Right hindlimb (tissue), 1 donor: ENCODE measurements around the gene ABTB1.
"Not testable (repeated sequence)": the region's sequence is repeated elsewhere in the genome, so short reads cannot be mapped to it uniquely, and the experiment has no call there.

Experiments used
- DNase-seq: peaks from one replicate; pipeline ENCODE4 v3.0.0-alpha.2; 2018

The ABTB1 gene

GRCh38 chr3:127688416-127689265, 15.9 kb downstream of the ABTB1 start:
- peak; percentile 75 for DNase-seq

- DNase-seq = peak; percentile 11
These were observed 16.6 kb downstream of the ABTB1 start for GRCh38 chr3:127689266-127689860.

GRCh38 chr3:127690106-127690505, 17.4 kb downstream of the ABTB1 start:
- DNase-seq = no peak

- DNase-seq = no peak
These were observed 18.2 kb downstream of the ABTB1 start for GRCh38 chr3:127690823-127691452.

GRCh38 chr3:127691489-127691888, 18.7 kb downstream of the ABTB1 start:
- DNase-seq = no peak

GRCh38 chr3:127691974-127692373, 19.2 kb downstream of the ABTB1 start:
- no peak for DNase-seq

GRCh38 chr3:127692501-127693335, 20.0 kb downstream of the ABTB1 start:
- no peak for DNase-seq

GRCh38 chr3:127693336-127693843, 20.6 kb downstream of the ABTB1 start:
- no peak for DNase-seq

- no peak for DNase-seq
These were observed 21.9 kb downstream of the ABTB1 start for GRCh38 chr3:127694467-127695215.

GRCh38 chr3:127697551-127698240, 24.9 kb downstream of the ABTB1 start:
- peak; percentile 91 for DNase-seq

GRCh38 chr3:127698286-127698685, 25.5 kb downstream of the ABTB1 start:
- no peak for DNase-seq

- DNase-seq = no peak
These were observed 26.1 kb downstream of the ABTB1 start for GRCh38 chr3:127698691-127699415.

- DNase-seq = no peak
These were observed 26.9 kb downstream of the ABTB1 start for GRCh38 chr3:127699416-127700300.

- DNase-seq = no peak
These were observed 27.7 kb downstream of the ABTB1 start for GRCh38 chr3:127700406-127700805.

GRCh38 chr3:127701280-127701911, 28.6 kb downstream of the ABTB1 start:
- no peak for DNase-seq

- DNase-seq = no peak
These were observed 29.4 kb downstream of the ABTB1 start for GRCh38 chr3:127702151-127702578.

- not testable (repeated sequence) for DNase-seq
These were observed 32.1 kb downstream of the ABTB1 start for GRCh38 chr3:127704840-127705239.

GRCh38 chr3:127706312-127706711, 33.6 kb downstream of the ABTB1 start:
- DNase-seq = no peak

GRCh38 chr3:127706785-127707351, 34.1 kb downstream of the ABTB1 start:
- no peak for DNase-seq
